Heart right ventricle (tissue), 16 donors: ENCODE measurements around the gene HMG20B. TPM values are rescaled to one million over a fixed set of nuclear protein-coding genes. Genes with fewer than 3 reads are reported as not detected.

ENCODE experiments used
- ATAC-seq, 8 donors: fragments of 200-7000 bp; cut with Tn5 transposase; one replicate each; pipeline ENCODE4 v1.9.1; 2020; ENCODE audit warnings: mild to moderate bottlenecking in 8 of 8, moderate library complexity in 8 of 8, moderate number of reproducible peaks in 1 of 8
- DNase-seq, 2 donors: peaks; one replicate each; pipeline ENCODE4 v3.0.0-alpha.2; 2020
- H3K27ac ChIP-seq, 10 donors: fragments of 200-600 bp; sonication (generic) in 2 of 10; one replicate each; pipeline versions ENCODE4 v1.5.0 to v1.8.0; 2020 to 2022; ENCODE audit warnings: mild to moderate bottlenecking in 3 of 10
- H3K27me3 ChIP-seq, 7 donors: fragments of 200-600 bp; one replicate each; pipeline ENCODE4 v1.8.0; 2021 to 2022; ENCODE audit warnings: mild to moderate bottlenecking in 2 of 7
- H3K36me3 ChIP-seq, 9 donors: fragments of 200-600 bp; sonication (generic) in 1 of 9; one replicate each; pipeline versions ENCODE4 v1.5.0 to v1.8.0; 2020 to 2022; ENCODE audit warnings: mild to moderate bottlenecking in 2 of 9
- H3K4me1 ChIP-seq, 9 donors: fragments of 200-600 bp; sonication (generic) in 1 of 9; one replicate each; pipeline versions ENCODE4 v1.5.0 to v1.8.0; 2020 to 2022; ENCODE audit warnings: mild to moderate bottlenecking in 4 of 9
- H3K4me3 ChIP-seq, 10 donors: fragments of 200-600 bp; sonication (generic) in 2 of 10; one replicate each; pipeline versions ENCODE4 v1.5.0 to v1.8.0; 2020 to 2022; ENCODE audit warnings: mild to moderate bottlenecking in 7 of 10, moderate library complexity in 2 of 10
- H3K9me3 ChIP-seq, 11 donors: fragments of 200-600 bp in 10 of 11; sonication (generic) in 2 of 11; one replicate each; pipeline versions ENCODE4 v1.5.0 to v1.8.0; 2013 to 2022; ENCODE audit warnings: mild to moderate bottlenecking in 2 of 11, control low read depth in 1 of 11, moderate library complexity in 1 of 11
- WGBS, 2 donors: extraction: QIAGEN DNeasy Blood & Tissue Kit; methylation state at CpG; one replicate each; pipeline ENCODE4 v1.1.7; 2013; ENCODE audit warnings: inconsistent platforms in 1 of 2; 5-methylcytosine and 5-hydroxymethylcytosine counted together
- intact Hi-C, 10 donors: fragments of 100-400 bp; cut with DNase I; formaldehyde crosslinking; loops; one replicate each; pipeline versions ENCODE4 v1.11.1 to v1.14.2; 2022
- polyA plus RNA-seq, 2 donors: library from polyadenylated mRNA; stranded (reverse); fragments of 200-250 nt; gene quantifications; one replicate each; pipeline ENCODE4 v1.2.3, GENCODE V29; 2013
- total RNA-seq, 10 donors: library from RNA; stranded (reverse); fragmentation: NEBNext Ultra II Directional in 3 of 10; extraction: Animal tissue kit (Norgen Biotek cat#: 25700) in 3 of 10; gene quantifications; one replicate each; pipeline versions ENCODE4 v1.2.1 to v1.2.4, GENCODE V29; 2021 to 2023
- TF ChIP-seq, protein P1 (sequence below), 9 donors: fragments of 200-600 bp; sonication (generic) in 2 of 9; IDR thresholded peaks; one replicate each; pipeline versions ENCODE4 v1.5.0 to v1.8.0; 2021 to 2022; ENCODE audit warnings: antibody characterized with exemption in 9 of 9, mild to moderate bottlenecking in 5 of 9, moderate library complexity in 1 of 9
- donor health status: Arrhythmogenic right ventricular cardiomyopathy.
- donor health status: ischemic (EF 13 %, LVEDD 7.1; RV severe dilation, severe dysfunction).
- donor health status: healthy with polysubstance abuse.
- donor health status: DM: no; HTN: yes; CAD: no.
- donor health status: DM: no; HTN: no; CAD: no.
- donor health status: ischemic (EF 25% LVEDD 6.9; RV normal size, moderate dysfunction).
- donor health status: ischemic (EF 25% LVEDD 5.7; RV mildly dilated, moderate dysfunction).
- donor health status: healthy.
- donor health status: DM: yes; HTN: yes; CAD: no.
- donor health status: Ischemic cardiomyopathy.
- donor health status: ischemic (EF 35%, LVEDD 5.7; RV mildly dilated, moderate dysfunction).
- donor health status: nonischemic (EF 11% LVEDD 7.7; RV severe dilation, severe dysfunction).
- donor health status: DM: yes; HTN: yes; CAD: no.
- donor health status: PGD.
- donor health status: ischemic (EF 29% LVEDD 5.4; RV normal size, mild dysfunction).
- donor health status: nonischemic (EF 23%, LVEDD 6.1; RV moderate dilation, normal function).

Gene HMG20B
- total and polyA plus RNA-seq, 12 donors: 19.5 to 73.3 (median 32.0) TPM

DNA sequence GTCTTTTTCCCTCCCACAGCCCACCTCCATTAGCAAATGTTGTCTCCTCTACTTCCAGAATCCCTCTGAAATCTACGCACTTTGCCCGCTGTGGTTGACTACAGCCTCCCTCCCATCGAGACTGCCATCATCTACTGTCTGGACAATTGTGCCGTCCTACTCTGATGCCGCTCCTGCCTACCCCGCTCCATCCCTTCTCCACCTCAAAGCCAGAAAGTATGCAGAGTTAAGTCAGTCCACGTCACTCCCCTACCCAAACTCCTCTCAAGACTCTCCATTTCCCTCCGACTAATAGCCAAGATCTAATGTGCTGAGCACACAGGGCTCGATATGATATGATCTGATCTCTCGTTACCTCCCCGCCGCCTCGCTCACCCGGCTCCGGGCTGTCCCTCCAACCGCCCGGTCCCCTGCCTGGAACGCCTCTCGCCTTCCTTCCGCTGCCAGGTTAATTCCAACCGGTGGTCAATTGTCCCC lies 53.3 kb downstream of the HMG20B start:
- ATAC-seq (peak in 2 of 8 donors; percentile 0 to 4), DNase-seq (no peak)
- peaks cover 0 to 42% (median 5%) of the 10 kb centered on the region in 9 donors for H3K36me3 ChIP-seq
- 1 to 2% methylated on average over 21 of the region's 21 CpGs for WGBS, 2 donors
- no peaks in the 10 kb centered on the region for H3K9me3 ChIP-seq
- H3K4me3 ChIP-seq: peak overlapping the region; percentile 64 to 100 (median 90)
- H3K4me1 ChIP-seq: peaks cover 11 to 27% (median 19%) of the 10 kb centered on the region in 9 donors
- H3K27me3 ChIP-seq: no peaks in the 10 kb centered on the region
- peak overlapping the region; percentile 85 to 98 (median 95) for H3K27ac ChIP-seq
- intact Hi-C loops: loop anchor here in 4 of 10 donors (2.0 to 10.0 kb wide), 4 partner anchors 51 to 301 kb away; partner anchors contain the start of genes HMG20B (in 1 of the 4) and PIP5K1C (in 1 of the 4)
- TF ChIP-seq, protein P1, sequence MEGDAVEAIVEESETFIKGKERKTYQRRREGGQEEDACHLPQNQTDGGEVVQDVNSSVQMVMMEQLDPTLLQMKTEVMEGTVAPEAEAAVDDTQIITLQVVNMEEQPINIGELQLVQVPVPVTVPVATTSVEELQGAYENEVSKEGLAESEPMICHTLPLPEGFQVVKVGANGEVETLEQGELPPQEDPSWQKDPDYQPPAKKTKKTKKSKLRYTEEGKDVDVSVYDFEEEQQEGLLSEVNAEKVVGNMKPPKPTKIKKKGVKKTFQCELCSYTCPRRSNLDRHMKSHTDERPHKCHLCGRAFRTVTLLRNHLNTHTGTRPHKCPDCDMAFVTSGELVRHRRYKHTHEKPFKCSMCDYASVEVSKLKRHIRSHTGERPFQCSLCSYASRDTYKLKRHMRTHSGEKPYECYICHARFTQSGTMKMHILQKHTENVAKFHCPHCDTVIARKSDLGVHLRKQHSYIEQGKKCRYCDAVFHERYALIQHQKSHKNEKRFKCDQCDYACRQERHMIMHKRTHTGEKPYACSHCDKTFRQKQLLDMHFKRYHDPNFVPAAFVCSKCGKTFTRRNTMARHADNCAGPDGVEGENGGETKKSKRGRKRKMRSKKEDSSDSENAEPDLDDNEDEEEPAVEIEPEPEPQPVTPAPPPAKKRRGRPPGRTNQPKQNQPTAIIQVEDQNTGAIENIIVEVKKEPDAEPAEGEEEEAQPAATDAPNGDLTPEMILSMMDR (IDR thresholded peaks at IDR 0.05): no peak

DNA sequence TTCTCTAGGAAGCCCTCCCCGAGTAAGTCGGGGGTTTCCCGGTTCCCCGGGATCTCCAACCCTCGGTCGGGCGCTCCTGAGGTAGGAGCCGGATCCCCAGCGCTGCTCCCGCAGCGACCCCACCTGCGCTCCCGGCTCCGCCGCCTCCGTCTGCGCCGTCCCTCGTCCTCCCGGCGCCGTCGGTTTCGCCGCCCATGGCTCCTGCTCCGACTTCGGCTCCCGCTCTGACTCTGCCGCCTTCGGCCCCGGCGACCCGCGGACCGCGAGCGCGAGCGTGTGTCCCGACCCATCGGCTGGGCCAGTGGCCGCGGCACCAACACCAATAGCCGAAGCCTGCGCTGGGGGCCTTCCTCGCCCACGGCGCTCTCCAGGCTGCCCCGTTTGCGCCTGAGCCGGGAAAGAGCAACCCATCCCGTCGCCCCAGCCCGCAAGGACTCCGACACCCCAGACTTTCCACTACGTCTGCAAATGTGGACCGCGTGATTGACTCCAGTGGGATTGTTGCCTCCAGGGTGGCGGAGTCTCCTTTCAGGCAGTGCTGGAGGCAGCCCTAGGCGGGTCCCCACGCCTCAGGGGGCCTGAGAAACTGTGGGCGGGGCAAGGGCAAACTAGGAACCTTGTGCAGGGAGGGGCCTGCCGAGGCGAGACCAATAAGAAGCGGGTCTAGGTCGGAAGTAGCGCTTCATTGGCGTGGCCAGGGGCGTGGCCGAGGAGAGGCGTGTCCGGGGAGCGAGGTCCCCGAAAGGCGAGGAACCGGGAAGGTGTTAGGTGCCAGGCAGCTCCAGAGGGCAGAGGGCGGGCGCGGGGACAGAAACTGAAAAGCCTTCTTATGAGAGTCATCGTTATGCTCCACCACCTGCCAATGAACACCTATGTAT lies 54.0 kb downstream of the HMG20B start, which contains the start of gene CACTIN:
TSS of gene CACTIN (minus strand) at position 318 of the 878 bp plus-strand sequence. CDS start at position 290, 28 bp downstream.
- ATAC-seq (peak; percentile 97 to 99 (median 99)), DNase-seq (peak; percentile 99)
- Histone ChIP-seq H3K27me3 (no peaks in the 10 kb centered on the region), H3K27ac (peak within 1 kb of the TSS; percentile 85 to 98 (median 95)), H3K4me1 (peaks cover 11 to 27% (median 19%) of the 10 kb centered on the region in 9 donors), H3K36me3 (peaks cover 0 to 42% (median 5%) of the 10 kb centered on the region in 9 donors), H3K4me3 (peak within 1 kb of the TSS; percentile 64 to 100 (median 90)), H3K9me3 (no peaks in the 10 kb centered on the region)
- TF ChIP-seq, protein P1 (IDR thresholded peaks at IDR 0.05): peak in 3 of 9 donors; percentile 3 to 19 (median 12)
- intact Hi-C loops: loop anchor here in 4 of 10 donors (2.0 to 10.0 kb wide), 4 partner anchors 52 to 302 kb away; partner anchors contain the start of genes HMG20B (in 1 of the 4) and PIP5K1C (in 1 of the 4)
- WGBS, 2 donors: 0% methylated on average over 80 of the region's 80 CpGs

DNA sequence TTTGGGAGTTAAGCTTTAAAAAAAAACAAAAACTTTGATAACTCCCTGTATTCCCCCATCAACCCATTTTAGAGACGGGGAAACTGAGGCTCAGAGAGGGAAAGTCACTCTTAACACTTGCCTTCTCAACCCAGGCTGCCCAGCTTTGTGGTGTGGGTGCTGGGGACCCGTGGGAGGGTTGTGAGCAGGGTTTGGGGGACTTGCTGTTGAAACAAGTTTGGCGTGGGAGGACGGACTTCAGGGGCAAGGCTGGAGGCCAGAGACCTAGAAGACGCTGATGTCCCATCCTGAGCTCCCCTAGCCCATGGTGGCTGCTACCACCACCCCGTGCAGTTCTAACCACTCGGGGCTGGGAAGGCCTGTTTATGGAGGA lies 54.6 kb downstream of the HMG20B start:
- Histone ChIP-seq H3K27me3 (no peaks in the 10 kb centered on the region), H3K9me3 (no peaks in the 10 kb centered on the region), H3K27ac (peak overlapping the region in 7 of 10 donors; percentile 85 to 98 (median 93)), H3K36me3 (peaks cover 0 to 42% (median 5%) of the 10 kb centered on the region in 9 donors), H3K4me1 (peaks cover 11 to 27% (median 19%) of the 10 kb centered on the region in 9 donors), H3K4me3 (peak overlapping the region in 7 of 10 donors; percentile 80 to 100 (median 89))
- no peak for ATAC-seq
- TF ChIP-seq, protein P1 (IDR thresholded peaks at IDR 0.05): no peak
- intact Hi-C loops: loop anchor here in 4 of 10 donors (2.0 to 10.0 kb wide), 4 partner anchors 53 to 303 kb away; partner anchors contain the start of genes HMG20B (in 1 of the 4) and PIP5K1C (in 1 of the 4)
- WGBS, 2 donors: 62 to 64% methylated on average over 7 of the region's 7 CpGs
- no peak for DNase-seq

Other genes with a start within 250 kb of the HMG20B start
- gene NFIC, start 206.4 kb upstream of the HMG20B start, total RNA-seq: 100 to 1,000 TPM; 132 to 217 (median 161) TPM
- 100 to 1,000 TPM in 1 of 2 donors, 10 to 100 TPM in 1; 52.3 to 147 TPM for gene NFIC, start 206.4 kb upstream of the HMG20B start, polyA plus RNA-seq
- gene SMIM24, start 92.4 kb upstream of the HMG20B start, total RNA-seq: not detected
- not detected for gene SMIM24, start 92.4 kb upstream of the HMG20B start, polyA plus RNA-seq
- not detected for gene SMIM44, start 89.5 kb upstream of the HMG20B start, total RNA-seq
- gene SMIM44, start 89.5 kb upstream of the HMG20B start, polyA plus RNA-seq: not detected
- 10 to 100 TPM in 5 of 10 donors, 1 to 10 TPM in 5; 7.2 to 14.9 (median 9.4) TPM for gene DOHH, start 72.3 kb upstream of the HMG20B start, total RNA-seq
- 10 to 100 TPM; 13.2 to 30.4 TPM for gene DOHH, start 72.3 kb upstream of the HMG20B start, polyA plus RNA-seq
- 10 to 100 TPM; 21.0 to 30.8 (median 27.1) TPM for gene FZR1, start 66.6 kb upstream of the HMG20B start, total RNA-seq
- 10 to 100 TPM; 13.5 to 15.2 TPM for gene FZR1, start 66.6 kb upstream of the HMG20B start, polyA plus RNA-seq
- 1 to 10 TPM in 2 of 10 donors, under 1 TPM in 8; 0.38 to 1.3 (median 0.79) TPM for gene TEKTIP1, start 33.8 kb upstream of the HMG20B start, total RNA-seq
- under 1 TPM in 1 of 2 donors, not detected in 1; 0.09 TPM for gene TEKTIP1, start 33.8 kb upstream of the HMG20B start, polyA plus RNA-seq
- 10 to 100 TPM; 11.6 to 41.3 (median 21.0) TPM for gene MFSD12, start 15.4 kb upstream of the HMG20B start, total RNA-seq
- gene MFSD12, start 15.4 kb upstream of the HMG20B start, polyA plus RNA-seq: 10 to 100 TPM; 24.3 to 43.2 TPM
- 1 to 10 TPM; 1.3 to 2.8 (median 2.1) TPM for gene GIPC3, start 12.5 kb downstream of the HMG20B start, total RNA-seq
- gene GIPC3, start 12.5 kb downstream of the HMG20B start, polyA plus RNA-seq: 1 to 10 TPM in 1 of 2 donors, under 1 TPM in 1; 0.90 to 2.4 TPM
- 1 to 10 TPM; 1.6 to 4.0 (median 3.0) TPM for gene TBXA2R, start 33.9 kb downstream of the HMG20B start, total RNA-seq
- 1 to 10 TPM; 2.9 to 3.4 TPM for gene TBXA2R, start 33.9 kb downstream of the HMG20B start, polyA plus RNA-seq
- gene CACTIN, start 53.8 kb downstream of the HMG20B start, total RNA-seq: 10 to 100 TPM in 9 of 10 donors, 1 to 10 TPM in 1; 9.7 to 15.8 (median 12.1) TPM
- 10 to 100 TPM; 15.8 to 17.6 TPM for gene CACTIN, start 53.8 kb downstream of the HMG20B start, polyA plus RNA-seq
- 10 to 100 TPM; 28.2 to 46.6 (median 36.3) TPM for gene PIP5K1C, start 127.5 kb downstream of the HMG20B start, total RNA-seq
- gene PIP5K1C, start 127.5 kb downstream of the HMG20B start, polyA plus RNA-seq: 10 to 100 TPM; 18.3 to 18.9 TPM
- under 1 TPM in 3 of 10 donors, not detected in 7; 0.15 to 0.49 (median 0.34) TPM for gene TJP3, start 135.4 kb downstream of the HMG20B start, total RNA-seq
- gene TJP3, start 135.4 kb downstream of the HMG20B start, polyA plus RNA-seq: under 1 TPM in 1 of 2 donors, not detected in 1; 0.06 TPM
- gene APBA3, start 188.7 kb downstream of the HMG20B start, total RNA-seq: 10 to 100 TPM in 6 of 10 donors, 1 to 10 TPM in 4; 7.4 to 16.6 (median 10.7) TPM
- 10 to 100 TPM; 20.0 to 22.6 TPM for gene APBA3, start 188.7 kb downstream of the HMG20B start, polyA plus RNA-seq
- 10 to 100 TPM; 61.4 to 93.4 (median 67.0) TPM for gene MRPL54, start 189.7 kb downstream of the HMG20B start, total RNA-seq
- 100 to 1,000 TPM; 124 TPM for gene MRPL54, start 189.7 kb downstream of the HMG20B start, polyA plus RNA-seq
- not detected for gene RAX2, start 199.3 kb downstream of the HMG20B start, total RNA-seq
- gene RAX2, start 199.3 kb downstream of the HMG20B start, polyA plus RNA-seq: not detected
- gene MATK, start 213.4 kb downstream of the HMG20B start, total RNA-seq: 1 to 10 TPM in 1 of 10 donors, under 1 TPM in 9; 0.14 to 4.9 (median 0.44) TPM
- gene MATK, start 213.4 kb downstream of the HMG20B start, polyA plus RNA-seq: 1 to 10 TPM in 1 of 2 donors, under 1 TPM in 1; 0.97 to 1.2 TPM